Stimulated activated CD8-positive, alpha-beta memory T cell treated with anti-CD3 and anti-CD28 coated beads, Interleukin-4, amount 100 ng/mL, for 4 hours (primary cell): ENCODE measurements around the gene ITPR3.

Experiments
- DNase-seq, 2 donors: peaks; one replicate each; pipeline ENCODE4 v3.0.0-alpha.2; 2020; ENCODE audit warnings: low read depth in 2 of 2, low spot score in 1 of 2

ITPR3 gene

GRCh38 chr6:33695451-33695887 lies 74.3 kb downstream of the ITPR3 start:
- DNase-seq, result no peak

- no peak for DNase-seq
Observed at GRCh38 chr6:33696076-33696475, 75.0 kb downstream of the ITPR3 start.

GRCh38 chr6:33696548-33697518 lies 75.7 kb downstream of the ITPR3 start:
- no peak for DNase-seq

- no peak for DNase-seq
Observed at GRCh38 chr6:33697845-33698244, 76.7 kb downstream of the ITPR3 start.

GRCh38 chr6:33698494-33698893 lies 77.4 kb downstream of the ITPR3 start:
- DNase-seq, result no peak

GRCh38 chr6:33699131-33699530 lies 78.0 kb downstream of the ITPR3 start:
- DNase-seq, result no peak

GRCh38 chr6:33699739-33700138 lies 78.6 kb downstream of the ITPR3 start:
- no peak for DNase-seq

GRCh38 chr6:33700391-33701050 lies 79.4 kb downstream of the ITPR3 start:
- peak; percentile 33 to 47 for DNase-seq

- DNase-seq, result no peak
Observed at GRCh38 chr6:33702345-33702977, 81.3 kb downstream of the ITPR3 start.

- no peak for DNase-seq
Observed at GRCh38 chr6:33704215-33705066, 83.3 kb downstream of the ITPR3 start.

- DNase-seq, result no peak
Observed at GRCh38 chr6:33705268-33705885, 84.3 kb downstream of the ITPR3 start.

- DNase-seq, result no peak
Observed at GRCh38 chr6:33705955-33706725, 85.0 kb downstream of the ITPR3 start.

GRCh38 chr6:33707771-33708170 lies 86.6 kb downstream of the ITPR3 start:
- DNase-seq, result no peak

GRCh38 chr6:33708516-33709204 lies 87.5 kb downstream of the ITPR3 start:
- DNase-seq, result no peak

- DNase-seq, result no peak
Observed at GRCh38 chr6:33709605-33710295, 88.6 kb downstream of the ITPR3 start.

GRCh38 chr6:33710296-33711121 lies 89.4 kb downstream of the ITPR3 start:
- no peak for DNase-seq
